GM21825 (cell line): ENCODE data around the gene EVA1C.
"Not testable (repeated sequence)": the region's sequence is repeated elsewhere in the genome, so short reads cannot be mapped to it uniquely, and the experiment has no call there.

Experiments used
- ATAC-seq: cut with Tn5 transposase; IDR thresholded peaks from one replicate; pipeline ENCODE4 v1.9.1; 2021; ENCODE audit warnings: mild to moderate bottlenecking, moderate library complexity; ENCODE audit not compliant: unreplicated experiment

Gene EVA1C

GRCh38 chr21:32457360-32457840 is 44.9 kb downstream of the EVA1C start:
- ATAC-seq, result no peak

DNA sequence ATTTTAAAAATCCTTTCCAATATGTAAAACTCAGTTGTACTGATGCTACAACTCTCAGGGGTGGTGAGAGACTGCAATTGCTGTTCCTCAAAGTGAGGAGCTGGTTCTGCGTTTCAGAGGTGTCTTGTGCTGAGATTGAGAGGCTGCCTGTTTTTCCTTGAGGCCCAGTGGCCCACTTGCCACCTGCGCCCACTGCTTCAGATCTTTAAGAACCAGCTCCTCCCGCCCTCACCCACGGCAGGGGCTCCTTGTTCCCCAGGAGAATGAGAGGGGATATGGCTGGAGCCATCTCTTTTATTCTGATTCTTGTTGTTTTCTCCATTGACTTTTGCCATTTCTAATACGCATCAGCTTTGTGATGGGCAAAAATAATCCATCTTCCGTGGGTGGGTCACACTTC is 45.5 kb downstream of the EVA1C start:
- no peak for ATAC-seq

- ATAC-seq, result no peak
These were observed 47.5 kb downstream of the EVA1C start for GRCh38 chr21:32459972-32460371.

GRCh38 chr21:32461503-32461902 is 49.0 kb downstream of the EVA1C start:
- ATAC-seq, result no peak

DNA sequence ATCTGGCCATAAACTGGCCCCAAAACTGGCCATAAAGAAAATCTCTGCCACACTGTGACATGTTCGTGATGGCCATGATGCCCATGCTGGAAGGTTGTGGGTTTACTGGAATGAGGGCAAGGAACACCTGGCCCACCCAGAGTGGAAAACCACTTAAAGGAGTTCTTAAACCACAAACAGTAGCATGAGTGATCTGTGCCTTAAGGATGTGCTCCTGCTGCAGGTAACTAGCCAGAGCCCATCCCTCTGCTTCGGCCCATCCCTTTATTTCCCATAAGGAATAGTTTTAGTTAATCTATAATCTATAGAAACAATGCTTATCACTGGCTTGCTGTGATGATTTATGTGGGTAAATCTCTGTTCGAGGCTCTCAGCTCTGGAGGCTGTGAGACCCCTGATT is 50.1 kb downstream of the EVA1C start:
- ATAC-seq, result not testable (repeated sequence)

- ATAC-seq, result no peak
These were observed 50.9 kb downstream of the EVA1C start for GRCh38 chr21:32463367-32463766.

- no peak for ATAC-seq
These were observed 51.4 kb downstream of the EVA1C start for GRCh38 chr21:32463889-32464300.

DNA sequence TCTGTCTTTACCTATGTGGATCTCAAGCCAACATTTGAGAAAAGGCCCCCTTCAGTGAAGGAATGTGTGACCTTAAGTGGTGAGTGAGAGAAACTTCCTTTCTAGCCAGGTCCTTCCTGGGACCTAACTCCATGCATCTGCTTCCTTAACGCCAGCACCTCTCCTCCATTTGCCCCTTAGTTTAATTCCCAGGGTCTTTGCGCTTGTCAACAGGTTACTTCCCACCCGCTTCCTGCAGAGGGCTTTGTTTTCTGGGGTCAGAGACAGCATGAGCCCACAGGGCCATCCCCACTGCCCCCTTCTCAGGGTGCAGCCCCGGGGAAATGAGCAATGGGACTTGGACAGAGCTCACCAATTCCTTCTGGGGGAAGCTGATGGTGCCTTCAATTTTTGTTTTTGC is 54.8 kb downstream of the EVA1C start:
- ATAC-seq, result no peak

GRCh38 chr21:32468681-32469111 is 56.2 kb downstream of the EVA1C start:
- no peak for ATAC-seq

GRCh38 chr21:32469628-32470027 is 57.1 kb downstream of the EVA1C start:
- no peak for ATAC-seq

DNA sequence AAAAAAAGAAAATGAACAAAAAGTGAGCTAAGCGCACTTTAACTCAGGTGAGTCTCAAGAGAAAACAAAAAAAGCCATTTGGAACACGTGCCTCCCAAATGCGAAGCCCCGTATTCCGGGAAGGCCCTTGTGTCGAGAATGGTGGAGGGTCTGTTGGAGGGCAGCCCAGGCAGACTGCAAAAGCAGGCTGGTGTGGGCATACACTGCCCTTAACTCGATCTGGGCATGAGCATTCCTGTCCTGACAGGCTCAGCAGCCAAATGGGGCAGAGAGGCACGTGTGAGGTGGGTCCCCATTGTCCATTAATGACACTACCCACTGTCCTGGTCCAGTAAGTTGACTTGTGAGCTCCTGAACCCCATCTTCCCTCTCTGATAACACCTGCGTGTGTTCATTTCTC is 57.7 kb downstream of the EVA1C start:
- no peak for ATAC-seq

DNA sequence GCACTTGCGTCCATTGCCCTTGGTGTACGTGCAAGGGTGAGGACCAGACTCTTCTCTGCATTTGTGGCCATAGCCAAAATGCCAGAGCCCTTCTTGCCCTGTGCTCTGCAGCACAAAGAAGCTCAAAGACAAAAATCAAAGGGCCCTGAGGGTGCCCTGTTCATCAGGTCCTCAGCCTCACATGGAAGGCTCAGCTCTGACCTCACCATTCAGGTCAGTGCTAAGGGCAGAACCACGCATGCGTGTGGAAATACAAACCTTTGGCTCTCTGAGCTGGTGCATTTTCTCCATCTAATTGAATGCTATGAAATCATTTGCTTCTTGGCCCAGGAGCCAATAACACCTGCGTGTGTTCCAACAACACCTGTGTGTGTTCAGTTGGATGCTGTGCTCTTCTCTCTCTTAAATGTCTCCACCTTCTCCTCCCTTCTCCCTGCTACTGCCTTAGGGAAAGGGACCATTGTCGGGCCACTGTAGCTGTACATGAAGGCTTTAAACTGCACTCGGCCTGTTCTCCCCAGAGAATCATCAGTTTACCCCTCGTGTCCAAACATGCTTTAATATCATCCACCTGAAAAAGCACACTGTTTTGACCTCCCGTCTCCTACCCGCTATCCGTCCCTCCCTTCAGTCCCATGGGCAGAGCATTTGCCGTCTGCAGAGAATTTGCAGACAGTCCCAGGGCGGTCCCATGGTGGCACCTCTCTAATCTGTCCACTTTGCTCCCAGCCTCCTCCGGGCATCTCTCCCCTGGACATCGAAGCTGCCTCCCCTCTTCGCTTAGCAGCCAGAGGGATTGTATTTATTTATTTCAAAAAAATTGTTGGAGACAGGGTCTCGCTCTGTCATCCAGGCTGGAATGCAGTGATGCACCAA is 60.6 kb downstream of the EVA1C start:
- ATAC-seq, result no peak

- no peak for ATAC-seq
These were observed 61.9 kb downstream of the EVA1C start for GRCh38 chr21:32474179-32475059.

- no peak for ATAC-seq
These were observed 62.8 kb downstream of the EVA1C start for GRCh38 chr21:32475162-32475812.

GRCh38 chr21:32476661-32477423 is 64.3 kb downstream of the EVA1C start:
- no peak for ATAC-seq

GRCh38 chr21:32477424-32477745 is 64.9 kb downstream of the EVA1C start:
- ATAC-seq, result no peak

DNA sequence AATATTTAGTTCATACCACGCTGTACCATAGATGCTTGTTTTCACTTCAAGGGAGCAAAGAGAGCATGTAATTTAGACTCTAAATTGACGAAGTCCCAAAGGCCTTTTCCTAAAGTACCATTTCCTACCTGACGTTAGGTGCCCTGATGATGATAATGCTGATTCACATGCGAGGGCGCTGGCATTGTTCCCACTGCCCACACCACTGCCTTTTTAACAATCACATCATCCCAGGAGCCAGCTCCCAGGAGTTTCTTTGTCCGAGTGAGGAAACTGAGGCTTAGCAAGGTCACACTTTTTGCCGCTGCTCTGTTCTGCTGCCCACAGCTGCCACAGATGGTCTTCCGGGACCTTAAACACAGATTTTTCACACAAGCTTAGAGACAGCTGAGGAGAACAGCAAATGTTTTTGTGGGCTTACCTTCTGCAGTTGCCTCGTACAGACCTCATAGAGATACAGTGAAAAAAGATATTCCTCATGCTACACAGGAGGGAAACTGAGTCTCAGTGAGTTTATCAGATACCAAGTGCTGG is 69.4 kb downstream of the EVA1C start:
- no peak for ATAC-seq

DNA sequence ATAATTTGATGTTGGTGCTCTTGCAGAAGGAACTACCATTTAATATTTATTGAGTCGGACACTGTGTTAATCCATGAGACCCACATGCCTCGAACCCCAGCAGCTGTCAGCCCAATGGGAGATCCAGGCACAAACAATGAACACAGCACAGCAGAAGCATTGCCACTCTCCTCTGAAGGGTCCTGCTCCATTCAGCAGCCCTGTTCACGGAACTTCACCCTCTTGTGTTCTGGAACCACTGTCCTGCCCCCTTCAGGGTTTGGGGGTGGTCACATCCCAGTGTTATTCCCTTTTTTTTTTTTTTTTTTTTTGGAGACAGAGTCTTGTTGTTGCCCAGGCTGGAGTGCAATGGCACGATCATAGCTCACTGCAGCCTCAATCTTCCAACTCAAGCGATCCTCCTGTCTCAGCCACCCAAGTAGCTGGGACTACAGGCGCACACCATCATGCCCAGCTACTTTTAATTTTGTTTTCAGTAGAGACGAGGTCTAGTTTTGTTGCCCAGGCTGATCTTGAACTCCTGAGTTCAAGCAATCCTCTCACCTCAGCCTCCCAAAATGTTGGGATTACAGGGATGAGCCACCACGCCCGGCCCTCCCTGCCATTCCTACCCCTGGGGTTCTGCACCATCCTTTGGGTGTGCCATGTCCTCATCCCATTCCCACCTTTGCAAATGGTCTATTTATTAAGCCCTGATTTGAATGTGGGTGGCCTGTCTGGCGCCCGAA is 70.2 kb downstream of the EVA1C start:
- no peak for ATAC-seq

- no peak for ATAC-seq
These were observed 70.7 kb downstream of the EVA1C start for GRCh38 chr21:32483293-32483595.
